Measurements from ENCODE around the gene BRSK1. TPM values are rescaled to one million over a fixed set of nuclear protein-coding genes. Genes with fewer than 3 reads are reported as not detected.

Gene BRSK1
- polyA plus RNA-seq, 1 donor from 2014 or later, result 213 TPM

GRCh38 chr19:55339105-55339888 is 55.5 kb downstream of the BRSK1 start, which contains the start of gene KMT5C:
Gene KMT5C, plus strand, starts transcription at chr19:55339876. Its CDS starts 2,061 bp downstream, at chr19:55341937.
- H3F3A ChIP-seq (ENCODE audit: insufficient read depth, low read length, poor library complexity, severe bottlenecking), result no peaks in the 10 kb centered on the region
- no peaks in the 10 kb centered on the region for H3K9me3 ChIP-seq (ENCODE audit: low read length)
- H3K4me3 ChIP-seq (ENCODE audit: low read length), result peak within 1 kb of the TSS; percentile 95
- no peaks in the 10 kb centered on the region for H3K36me3 ChIP-seq (ENCODE audit: insufficient read depth, low read length)
- peak within 1 kb of the TSS; percentile 99 for H3K9ac ChIP-seq (ENCODE audit: low read length)
- TF ChIP-seq POLR2AphosphoS5 (IDR thresholded peaks at IDR 0.05) (peak; percentile 89), TAF1 (IDR thresholded peaks at IDR 0.05; ENCODE audit: low read depth) (peak; percentile 29), REST (IDR thresholded peaks at IDR 0.05; ENCODE audit: borderline replicate concordance) (peak; percentile 65), RAD21 (conservative IDR thresholded peaks at IDR 0.05) (no peak), SMC3 (conservative IDR thresholded peaks at IDR 0.05; ENCODE audit: poor library complexity) (no peak), EZH2 (IDR thresholded peaks at IDR 0.05; ENCODE audit: borderline replicate concordance, insufficient read depth, low read length, poor library complexity, severe bottlenecking) (no peak), CTCF (IDR thresholded peaks at IDR 0.05; ENCODE audit: poor library complexity, severe bottlenecking) (peak; percentile 69), EP300 (conservative IDR thresholded peaks at IDR 0.05; ENCODE audit: poor library complexity, severe bottlenecking) (peak; percentile 8), MXI1 (conservative IDR thresholded peaks at IDR 0.05; ENCODE audit: poor library complexity, severe bottlenecking) (peak; percentile 44)
- peak within 1 kb of the TSS; percentile 100 for H3K4me2 ChIP-seq (ENCODE audit: low read length)
- peak within 1 kb of the TSS; percentile 62 for H2AFZ ChIP-seq (ENCODE audit: low read depth, low read length)
- H3K27ac ChIP-seq (ENCODE audit: low read length), result peak within 1 kb of the TSS; percentile 100
- H3K79me2 ChIP-seq (replicated peaks; ENCODE audit: insufficient read depth, low read length), result peaks cover 10% of the 10 kb centered on the region
- H4K20me1 ChIP-seq (ENCODE audit: insufficient read depth), result peaks cover 5% of the 10 kb centered on the region
- no peaks in the 10 kb centered on the region for H3K27me3 ChIP-seq (ENCODE audit: insufficient read depth, low read depth, low read length)
- no peaks in the 10 kb centered on the region for H3K9me2 ChIP-seq (ENCODE audit: insufficient read depth, low read length)

GRCh38 chr19:55339889-55340783 is 56.3 kb downstream of the BRSK1 start:
- H3K27me3 ChIP-seq (ENCODE audit: insufficient read depth, low read depth, low read length), result no peaks in the 10 kb centered on the region
- H3F3A ChIP-seq (ENCODE audit: insufficient read depth, low read length, poor library complexity, severe bottlenecking), result no peaks in the 10 kb centered on the region
- peaks cover 10% of the 10 kb centered on the region for H3K79me2 ChIP-seq (replicated peaks; ENCODE audit: insufficient read depth, low read length)
- H3K9me2 ChIP-seq (ENCODE audit: insufficient read depth, low read length), result no peaks in the 10 kb centered on the region
- H4K20me1 ChIP-seq (ENCODE audit: insufficient read depth), result peaks cover 5% of the 10 kb centered on the region
- H3K27ac ChIP-seq (ENCODE audit: low read length), result peak overlapping the region; percentile 98
- H3K4me3 ChIP-seq (ENCODE audit: low read length), result peak overlapping the region; percentile 95
- TF ChIP-seq TAF1 (IDR thresholded peaks at IDR 0.05; ENCODE audit: low read depth), result peak; percentile 91
- TF ChIP-seq EZH2 (IDR thresholded peaks at IDR 0.05; ENCODE audit: borderline replicate concordance, insufficient read depth, low read length, poor library complexity, severe bottlenecking), result no peak
- peak; percentile 99 for TF ChIP-seq POLR2AphosphoS5 (IDR thresholded peaks at IDR 0.05)
- TF ChIP-seq REST (IDR thresholded peaks at IDR 0.05; ENCODE audit: borderline replicate concordance), result peak; percentile 48
- no peaks in the 10 kb centered on the region for H3K9me3 ChIP-seq (ENCODE audit: low read length)
- H3K36me3 ChIP-seq (ENCODE audit: insufficient read depth, low read length), result no peaks in the 10 kb centered on the region
- peak overlapping the region; percentile 100 for H3K4me2 ChIP-seq (ENCODE audit: low read length)
- peak overlapping the region; percentile 99 for H3K9ac ChIP-seq (ENCODE audit: low read length)
- H2AFZ ChIP-seq (ENCODE audit: low read depth, low read length), result no peak overlapping the region

All from neural cell (in vitro differentiated cells).